GM19240 (cell line): ENCODE measurements around the gene ADK.
"Not testable (repeated sequence)": the region's sequence is repeated elsewhere in the genome, so short reads cannot be mapped to it uniquely, and the experiment has no call there.

Experiments used
- DNase-seq: peaks from one replicate; pipeline ENCODE4 v3.0.0; 2011; ENCODE audit warnings: low spot score; ENCODE audit not compliant: insufficient read length

ADK gene

GRCh38 chr10:74145133-74145532 is 5.9 kb upstream of the ADK start:
- no peak for DNase-seq

- DNase-seq, result not testable (repeated sequence)
Observed at GRCh38 chr10:74146980-74147379, 4.0 kb upstream of the ADK start.

- peak; percentile 61 for DNase-seq
Observed at GRCh38 chr10:74150204-74150989, 624 bp upstream of the ADK start, which contains the start of gene AP3M1. TSS of gene AP3M1 (minus strand) at chr10:74150828. CDS start at chr10:74138379, 12,449 bp downstream.

GRCh38 chr10:74151879-74152722 is 1.1 kb downstream of the ADK start:
- DNase-seq, result no peak

GRCh38 chr10:74153123-74153522 is 2.1 kb downstream of the ADK start:
- DNase-seq, result no peak

- DNase-seq, result no peak
Observed at GRCh38 chr10:74153676-74154075, 2.7 kb downstream of the ADK start.

- DNase-seq, result no peak
Observed at GRCh38 chr10:74156919-74157289, 5.9 kb downstream of the ADK start.

GRCh38 chr10:74160013-74160412 is 9.0 kb downstream of the ADK start:
- no peak for DNase-seq

GRCh38 chr10:74163319-74164068 is 12.5 kb downstream of the ADK start:
- DNase-seq, result no peak

- DNase-seq, result no peak
Observed at GRCh38 chr10:74164716-74165529, 13.9 kb downstream of the ADK start.

GRCh38 chr10:74165530-74165901 is 14.5 kb downstream of the ADK start:
- DNase-seq, result no peak

- DNase-seq, result no peak
Observed at GRCh38 chr10:74167443-74167842, 16.4 kb downstream of the ADK start.

- DNase-seq, result no peak
Observed at GRCh38 chr10:74171625-74172024, 20.6 kb downstream of the ADK start.

GRCh38 chr10:74174521-74174920 is 23.5 kb downstream of the ADK start:
- no peak for DNase-seq

- no peak for DNase-seq
Observed at GRCh38 chr10:74175510-74176379, 24.7 kb downstream of the ADK start.

- DNase-seq, result peak; percentile 65
Observed at GRCh38 chr10:74176380-74177139, 25.5 kb downstream of the ADK start.

- no peak for DNase-seq
Observed at GRCh38 chr10:74177140-74177677, 26.2 kb downstream of the ADK start.

- no peak for DNase-seq
Observed at GRCh38 chr10:74178042-74178791, 27.2 kb downstream of the ADK start.
